ENCODE results near the gene GRM7.

Gene GRM7

GRCh38 chr3:7657214-7658112 is 796.5 kb downstream of the GRM7 start:
- no peak for DNase-seq (ENCODE audit: low read depth in 2 of 2)

- DNase-seq (ENCODE audit: low read depth in 2 of 2), result no peak
These were observed 797.4 kb downstream of the GRM7 start for GRCh38 chr3:7658294-7658693.

GRCh38 chr3:7659079-7659478 is 798.2 kb downstream of the GRM7 start:
- DNase-seq (ENCODE audit: low read depth in 2 of 2), result no peak

- no peak for DNase-seq (ENCODE audit: low read depth in 2 of 2)
These were observed 802.9 kb downstream of the GRM7 start for GRCh38 chr3:7663771-7664170.

GRCh38 chr3:7667774-7668173 is 806.9 kb downstream of the GRM7 start:
- DNase-seq (ENCODE audit: low read depth in 2 of 2), result no peak

GRCh38 chr3:7669641-7670040 is 808.7 kb downstream of the GRM7 start:
- DNase-seq (ENCODE audit: low read depth in 2 of 2), result no peak

- no peak for DNase-seq (ENCODE audit: low read depth in 2 of 2)
These were observed 817.6 kb downstream of the GRM7 start for GRCh38 chr3:7678521-7678920.

GRCh38 chr3:7682822-7683229 is 821.9 kb downstream of the GRM7 start:
- DNase-seq (ENCODE audit: low read depth in 2 of 2), result no peak

GRCh38 chr3:7683426-7683825 is 822.5 kb downstream of the GRM7 start:
- no peak for DNase-seq (ENCODE audit: low read depth in 2 of 2)

GRCh38 chr3:7684182-7684715 is 823.3 kb downstream of the GRM7 start:
- no peak for DNase-seq (ENCODE audit: low read depth in 2 of 2)

GRCh38 chr3:7687428-7688147 is 826.7 kb downstream of the GRM7 start:
- no peak for DNase-seq (ENCODE audit: low read depth in 2 of 2)

- no peak for DNase-seq (ENCODE audit: low read depth in 2 of 2)
These were observed 832.0 kb downstream of the GRM7 start for GRCh38 chr3:7692866-7693265.

GRCh38 chr3:7693976-7694375 is 833.1 kb downstream of the GRM7 start:
- DNase-seq (ENCODE audit: low read depth in 2 of 2), result no peak

- no peak for DNase-seq (ENCODE audit: low read depth in 2 of 2)
These were observed 834.1 kb downstream of the GRM7 start for GRCh38 chr3:7695049-7695448.

- no peak for DNase-seq (ENCODE audit: low read depth in 2 of 2)
These were observed 835.4 kb downstream of the GRM7 start for GRCh38 chr3:7696320-7696719.

GRCh38 chr3:7697548-7697947 is 836.6 kb downstream of the GRM7 start:
- DNase-seq (ENCODE audit: low read depth in 2 of 2), result no peak

- DNase-seq (ENCODE audit: low read depth in 2 of 2), result no peak
These were observed 839.6 kb downstream of the GRM7 start for GRCh38 chr3:7700539-7700938.

- DNase-seq (ENCODE audit: low read depth in 2 of 2), result no peak
These were observed 840.1 kb downstream of the GRM7 start for GRCh38 chr3:7700977-7701376.

- no peak for DNase-seq (ENCODE audit: low read depth in 2 of 2)
These were observed 846.3 kb downstream of the GRM7 start for GRCh38 chr3:7707187-7707586.

- no peak for DNase-seq (ENCODE audit: low read depth in 2 of 2)
These were observed 848.6 kb downstream of the GRM7 start for GRCh38 chr3:7709376-7710082.

- DNase-seq (ENCODE audit: low read depth in 2 of 2), result no peak
These were observed 849.4 kb downstream of the GRM7 start for GRCh38 chr3:7710284-7710683.

- DNase-seq (ENCODE audit: low read depth in 2 of 2), result no peak
These were observed 852.8 kb downstream of the GRM7 start for GRCh38 chr3:7713724-7714123.
